HEK293 (cell line): ENCODE results near the gene HS3ST4.

Source experiments
- CTCF ChIA-PET: fragments of 350-600 bp; formaldehyde crosslinking; extraction: SDS; loops from one replicate; lab custom pipeline; 2021; ENCODE audit warnings: antibody characterized with exemption; lab: Yijun Ruan, JAX
- POLR2A ChIA-PET: fragments of 300-600 bp; formaldehyde crosslinking; extraction: SDS; loops from one replicate; lab custom pipeline; 2020; ENCODE audit warnings: antibody characterized with exemption, inconsistent platforms; lab: Yijun Ruan, JAX
- H3K27ac ChIP-seq: fragments of 200-500 bp; sonication (Bioruptor generic); 2 replicates; pipeline ENCODE4 v1.5.1; 2014; ENCODE audit warnings: low read depth, low read length, control low read depth, inconsistent platforms; ENCODE audit errors: extremely low read depth
- H3K36me3 ChIP-seq, 2 experiments: fragments of 200-500 bp in 1 of 2; sonication (Bioruptor generic) in 1 of 2; 1 replicate in 1 of 2; 2 replicates in 1 of 2; pipeline ENCODE4 v1.5.1; 2014 to 2017; ENCODE audit warnings: inconsistent platforms in 2 of 2, low read length in 2 of 2; ENCODE audit not compliant: control insufficient read depth in 2 of 2, insufficient read depth in 1 of 2
- H3K4me1 ChIP-seq: fragments of 200-500 bp; sonication (Bioruptor generic); 2 replicates; pipeline ENCODE4 v1.5.1; 2014; ENCODE audit warnings: mild to moderate bottlenecking, low read length, inconsistent platforms; ENCODE audit not compliant: control insufficient read depth, insufficient read depth
- H3K4me3 ChIP-seq: 2 replicates; pipeline ENCODE4 v1.5.1; 2011; ENCODE audit warnings: low read depth, mild to moderate bottlenecking, control low read depth, low read length, moderate library complexity
- H3K9me3 ChIP-seq: fragments of 200-500 bp; sonication (Bioruptor generic); 2 replicates; pipeline ENCODE4 v1.5.1; 2014; ENCODE audit warnings: low read depth, low read length, inconsistent platforms; ENCODE audit not compliant: control insufficient read depth, insufficient read depth
- RBAK ChIP-seq: fragments of 450-650 bp; formaldehyde crosslinking; IDR thresholded peaks from 2 replicates; pipeline ENCODE4 v1.5.1; 2016; ENCODE audit warnings: missing biosample characterization, missing genetic modification characterization
- REPIN1 ChIP-seq: fragments of 450-650 bp; formaldehyde crosslinking; IDR thresholded peaks from 2 replicates; pipeline ENCODE4 v1.5.1; 2017; ENCODE audit warnings: missing biosample characterization, missing genetic modification characterization, low read depth
- ZNF184 ChIP-seq: fragments of 450-650 bp; IDR thresholded peaks from 2 replicates; pipeline ENCODE4 v1.5.1; 2018; ENCODE audit warnings: missing biosample characterization, mild to moderate bottlenecking, missing genetic modification characterization
- ZNF223 ChIP-seq: fragments of 450-650 bp; formaldehyde crosslinking; IDR thresholded peaks from 2 replicates; pipeline ENCODE4 v1.5.1; 2016; ENCODE audit warnings: missing biosample characterization, missing genetic modification characterization
- ZNF274 ChIP-seq, 2 experiments: fragments of 200-500 bp in 1 of 2; fragments of 450-650 bp in 1 of 2; sonication (Bioruptor generic) in 1 of 2; formaldehyde crosslinking in 1 of 2; IDR thresholded peaks; 2 replicates each; pipeline versions ENCODE4 v1.5.1 to v1.6.1; 2014 to 2016; ENCODE audit warnings: borderline replicate concordance in 1 of 2, inconsistent platforms in 1 of 2, low read length in 1 of 2, missing biosample characterization in 1 of 2, missing genetic modification characterization in 1 of 2
- ZNF366 ChIP-seq: fragments of 450-650 bp; formaldehyde crosslinking; conservative IDR thresholded peaks from 2 replicates; pipeline ENCODE4 v1.5.1; 2016; ENCODE audit warnings: missing biosample characterization, missing genetic modification characterization
- ZNF473 ChIP-seq: fragments of 450-650 bp; formaldehyde crosslinking; IDR thresholded peaks from 2 replicates; pipeline ENCODE4 v1.5.1; 2017; ENCODE audit warnings: missing biosample characterization, missing genetic modification characterization
- ZNF514 ChIP-seq: fragments of 450-650 bp; formaldehyde crosslinking; IDR thresholded peaks from 2 replicates; pipeline ENCODE4 v1.5.1; 2016; ENCODE audit warnings: missing biosample characterization, missing genetic modification characterization
- ZNF555 ChIP-seq: fragments of 450-650 bp; formaldehyde crosslinking; conservative IDR thresholded peaks from 2 replicates; pipeline ENCODE4 v1.5.1; 2017; ENCODE audit warnings: missing biosample characterization, mild to moderate bottlenecking, missing genetic modification characterization, inconsistent platforms
- ZNF621 ChIP-seq: fragments of 450-650 bp; formaldehyde crosslinking; IDR thresholded peaks from 2 replicates; pipeline ENCODE4 v1.5.1; 2017; ENCODE audit warnings: missing biosample characterization, missing genetic modification characterization
- TF ChIP-seq, protein P1 (sequence below): fragments of 450-650 bp; formaldehyde crosslinking; IDR thresholded peaks from 2 replicates; pipeline ENCODE4 v1.5.1; 2016; ENCODE audit warnings: missing biosample characterization, missing genetic modification characterization
- TF ChIP-seq, protein P2 (sequence below): fragments of 450-650 bp; formaldehyde crosslinking; IDR thresholded peaks from 2 replicates; pipeline ENCODE4 v1.5.1; 2016; ENCODE audit warnings: missing biosample characterization, missing genetic modification characterization
- TF ChIP-seq, protein P3 (sequence below): fragments of 450-650 bp; formaldehyde crosslinking; IDR thresholded peaks from 2 replicates; pipeline ENCODE4 v1.5.1; 2016; ENCODE audit warnings: missing biosample characterization, missing genetic modification characterization
- TF ChIP-seq, protein P4 (sequence below): fragments of 450-650 bp; formaldehyde crosslinking; conservative IDR thresholded peaks from 2 replicates; pipeline ENCODE4 v1.5.1; 2016; ENCODE audit warnings: low read depth, missing biosample characterization, missing genetic modification characterization

The HS3ST4 gene

DNA sequence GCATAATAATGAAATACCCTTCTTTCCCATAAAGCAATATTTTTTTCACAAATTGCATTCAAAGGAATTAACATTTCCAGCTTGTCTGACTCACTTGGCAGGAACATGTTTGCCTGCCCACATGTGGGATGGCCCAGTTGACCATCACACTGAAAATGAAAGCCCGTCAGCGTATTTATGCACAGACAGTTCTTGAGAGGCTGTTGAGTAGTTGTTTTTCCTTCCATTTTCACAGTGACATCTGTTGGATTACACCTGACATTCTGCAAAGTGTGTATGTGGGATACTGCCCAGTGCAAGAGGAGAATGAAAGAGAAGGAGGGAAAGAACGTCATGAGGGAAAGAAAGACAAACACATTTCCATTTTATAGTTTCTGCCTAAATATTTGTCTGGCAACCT lies 29.7 kb downstream of the HS3ST4 start (continued):
- TF ChIP-seq, protein P1, sequence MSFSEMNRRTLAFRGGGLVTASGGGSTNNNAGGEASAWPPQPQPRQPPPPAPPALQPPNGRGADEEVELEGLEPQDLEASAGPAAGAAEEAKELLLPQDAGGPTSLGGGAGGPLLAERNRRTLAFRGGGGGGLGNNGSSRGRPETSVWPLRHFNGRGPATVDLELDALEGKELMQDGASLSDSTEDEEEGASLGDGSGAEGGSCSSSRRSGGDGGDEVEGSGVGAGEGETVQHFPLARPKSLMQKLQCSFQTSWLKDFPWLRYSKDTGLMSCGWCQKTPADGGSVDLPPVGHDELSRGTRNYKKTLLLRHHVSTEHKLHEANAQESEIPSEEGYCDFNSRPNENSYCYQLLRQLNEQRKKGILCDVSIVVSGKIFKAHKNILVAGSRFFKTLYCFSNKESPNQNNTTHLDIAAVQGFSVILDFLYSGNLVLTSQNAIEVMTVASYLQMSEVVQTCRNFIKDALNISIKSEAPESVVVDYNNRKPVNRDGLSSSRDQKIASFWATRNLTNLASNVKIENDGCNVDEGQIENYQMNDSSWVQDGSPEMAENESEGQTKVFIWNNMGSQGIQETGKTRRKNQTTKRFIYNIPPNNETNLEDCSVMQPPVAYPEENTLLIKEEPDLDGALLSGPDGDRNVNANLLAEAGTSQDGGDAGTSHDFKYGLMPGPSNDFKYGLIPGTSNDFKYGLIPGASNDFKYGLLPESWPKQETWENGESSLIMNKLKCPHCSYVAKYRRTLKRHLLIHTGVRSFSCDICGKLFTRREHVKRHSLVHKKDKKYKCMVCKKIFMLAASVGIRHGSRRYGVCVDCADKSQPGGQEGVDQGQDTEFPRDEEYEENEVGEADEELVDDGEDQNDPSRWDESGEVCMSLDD = no peak
- TF ChIP-seq, protein P2, sequence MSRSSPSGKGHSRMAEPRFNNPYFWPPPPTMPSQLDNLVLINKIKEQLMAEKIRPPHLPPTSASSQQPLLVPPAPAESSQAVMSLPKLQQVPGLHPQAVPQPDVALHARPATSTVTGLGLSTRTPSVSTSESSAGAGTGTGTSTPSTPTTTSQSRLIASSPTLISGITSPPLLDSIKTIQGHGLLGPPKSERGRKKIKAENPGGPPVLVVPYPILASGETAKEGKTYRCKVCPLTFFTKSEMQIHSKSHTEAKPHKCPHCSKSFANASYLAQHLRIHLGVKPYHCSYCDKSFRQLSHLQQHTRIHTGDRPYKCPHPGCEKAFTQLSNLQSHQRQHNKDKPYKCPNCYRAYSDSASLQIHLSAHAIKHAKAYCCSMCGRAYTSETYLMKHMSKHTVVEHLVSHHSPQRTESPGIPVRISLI (tag by site-specific recombination) = no peak
- TF ChIP-seq ZNF555 = no peak
- no peak for TF ChIP-seq REPIN1 (tag by site-specific recombination)
- TF ChIP-seq ZNF473 (tag by site-specific recombination) = no peak
- TF ChIP-seq, all 188 proteins: peak for 0

DNA sequence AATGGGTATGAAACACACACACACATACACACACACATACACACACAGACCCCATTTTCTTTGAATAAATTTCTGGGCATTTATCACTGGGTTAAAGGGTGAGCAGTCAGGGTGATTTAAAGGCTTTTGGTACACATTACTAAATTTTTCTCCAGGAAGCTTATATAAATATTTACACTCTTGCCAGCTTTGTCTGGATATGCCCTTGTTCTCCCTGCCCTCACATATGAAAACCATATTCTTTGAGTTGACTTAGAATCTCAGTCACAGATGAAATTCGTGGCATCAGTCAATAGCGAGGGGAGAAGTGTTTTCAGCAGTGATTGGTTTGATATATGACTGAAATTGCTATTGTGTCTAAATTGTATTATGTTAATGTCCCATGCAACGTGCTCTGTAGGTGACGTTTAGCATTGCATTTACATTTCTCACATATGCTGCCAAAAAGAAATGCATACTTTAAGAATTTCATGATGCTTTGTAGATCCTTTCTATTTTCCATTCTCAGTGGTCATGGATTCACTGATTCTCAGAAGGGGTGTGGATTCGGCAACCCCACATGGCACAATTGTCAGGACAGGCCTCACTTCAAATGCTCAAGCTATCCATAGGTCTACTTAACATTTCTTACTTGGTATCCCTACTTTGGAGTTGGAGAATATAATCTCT lies 34.8 kb downstream of the HS3ST4 start:
- POLR2A ChIA-PET = no interaction called here
- H3K27ac ChIP-seq = no peak overlapping the region
- CTCF ChIA-PET = interaction anchor here (0.8 kb wide), 1 partner anchor 19 kb away, joined by 4 read pairs; no protein-coding TSS in a partner anchor

DNA sequence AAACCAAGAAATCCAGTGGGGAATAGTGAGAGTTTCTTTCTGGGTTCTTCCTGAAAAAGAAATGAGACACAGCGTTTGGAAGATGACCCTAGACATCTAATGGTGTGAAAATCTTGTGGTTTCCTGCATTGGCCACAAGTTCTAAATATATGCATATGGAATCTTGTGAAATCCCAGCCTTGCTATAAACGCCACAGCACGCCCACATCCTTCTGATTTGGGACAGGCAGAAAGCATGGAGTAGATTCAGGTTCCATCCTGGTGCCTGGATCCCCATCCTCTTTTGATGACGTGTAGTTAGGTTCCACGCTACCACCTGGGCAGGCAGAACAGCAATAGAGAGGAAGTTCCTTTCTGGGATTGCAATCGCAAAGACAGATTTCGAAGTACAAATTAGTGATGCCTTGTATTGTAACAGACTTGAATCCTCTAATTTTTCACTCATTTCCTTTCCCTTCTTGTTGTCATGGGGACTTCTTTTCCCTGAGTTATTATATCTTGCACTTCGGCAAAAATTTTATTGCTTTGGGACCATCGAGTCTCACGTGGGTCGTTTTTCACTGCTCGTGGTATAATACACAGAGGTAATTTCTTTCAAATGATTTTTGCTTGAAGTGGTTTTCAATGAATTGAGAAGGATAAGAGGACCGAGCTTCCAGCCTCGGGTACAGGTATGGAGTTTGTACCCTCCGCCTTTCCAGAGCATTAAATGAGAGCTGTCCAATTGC lies 37.6 kb downstream of the HS3ST4 start:
- no peak for TF ChIP-seq ZNF366
- TF ChIP-seq ZNF274 (IDR thresholded peaks at IDR 0.05; ENCODE audit: low read length) = no peak
- no peak for TF ChIP-seq ZNF274 (tag by site-specific recombination; IDR thresholded peaks at IDR 0.05; ENCODE audit: borderline replicate concordance)
- no peak for TF ChIP-seq ZNF184 (tag by site-specific recombination)
- TF ChIP-seq, protein P3, sequence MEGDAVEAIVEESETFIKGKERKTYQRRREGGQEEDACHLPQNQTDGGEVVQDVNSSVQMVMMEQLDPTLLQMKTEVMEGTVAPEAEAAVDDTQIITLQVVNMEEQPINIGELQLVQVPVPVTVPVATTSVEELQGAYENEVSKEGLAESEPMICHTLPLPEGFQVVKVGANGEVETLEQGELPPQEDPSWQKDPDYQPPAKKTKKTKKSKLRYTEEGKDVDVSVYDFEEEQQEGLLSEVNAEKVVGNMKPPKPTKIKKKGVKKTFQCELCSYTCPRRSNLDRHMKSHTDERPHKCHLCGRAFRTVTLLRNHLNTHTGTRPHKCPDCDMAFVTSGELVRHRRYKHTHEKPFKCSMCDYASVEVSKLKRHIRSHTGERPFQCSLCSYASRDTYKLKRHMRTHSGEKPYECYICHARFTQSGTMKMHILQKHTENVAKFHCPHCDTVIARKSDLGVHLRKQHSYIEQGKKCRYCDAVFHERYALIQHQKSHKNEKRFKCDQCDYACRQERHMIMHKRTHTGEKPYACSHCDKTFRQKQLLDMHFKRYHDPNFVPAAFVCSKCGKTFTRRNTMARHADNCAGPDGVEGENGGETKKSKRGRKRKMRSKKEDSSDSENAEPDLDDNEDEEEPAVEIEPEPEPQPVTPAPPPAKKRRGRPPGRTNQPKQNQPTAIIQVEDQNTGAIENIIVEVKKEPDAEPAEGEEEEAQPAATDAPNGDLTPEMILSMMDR (tag by site-specific recombination) = no peak
- no peak for TF ChIP-seq RBAK (tag by site-specific recombination)
- Histone ChIP-seq H3K9me3 (no peaks in the 10 kb centered on the region), H3K4me3 (no peak overlapping the region), H3K36me3 (no peaks in the 10 kb centered on the region), H3K27ac (no peak overlapping the region), H3K4me1 (no peaks in the 10 kb centered on the region)
- POLR2A ChIA-PET = no interaction called here
- CTCF ChIA-PET = no interaction called here

More for the DNA sequence above, 34.8 kb downstream of the HS3ST4 start:
- no peak for TF ChIP-seq ZNF223 (tag by site-specific recombination)
- Histone ChIP-seq H3K4me1 (no peaks in the 10 kb centered on the region), H3K4me3 (no peak overlapping the region), H3K36me3 (no peaks in the 10 kb centered on the region), H3K9me3 (no peaks in the 10 kb centered on the region)

DNA sequence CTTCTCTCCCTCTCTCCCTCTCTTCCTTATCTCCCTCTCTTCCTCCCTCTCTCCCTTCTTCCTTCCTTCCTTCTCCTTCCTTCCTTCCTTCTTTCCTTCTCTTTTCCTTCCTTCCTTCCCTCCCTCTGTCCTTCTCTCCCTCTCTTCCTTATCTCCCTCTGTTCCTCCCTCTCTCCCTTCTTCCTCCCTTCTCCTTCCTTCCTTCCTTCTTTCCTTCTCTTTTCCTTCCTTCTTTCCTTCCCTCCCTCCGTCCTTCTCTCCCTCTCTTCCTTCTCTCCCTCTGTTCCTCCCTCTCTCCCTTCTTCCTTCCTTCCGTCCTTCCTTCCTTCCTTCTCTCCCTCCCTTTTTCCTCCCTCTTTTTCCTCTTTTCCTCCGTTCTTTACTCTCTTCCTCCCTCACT lies 38.6 kb downstream of the HS3ST4 start:
- CTCF ChIA-PET = no interaction called here

More for the DNA sequence above, 38.6 kb downstream of the HS3ST4 start:
- no peaks in the 10 kb centered on the region for H3K4me1 ChIP-seq
- H3K27ac ChIP-seq = no peak overlapping the region
- no peaks in the 10 kb centered on the region for H3K36me3 ChIP-seq
- POLR2A ChIA-PET = no interaction called here
- H3K9me3 ChIP-seq = no peaks in the 10 kb centered on the region
- TF ChIP-seq, protein P4, sequence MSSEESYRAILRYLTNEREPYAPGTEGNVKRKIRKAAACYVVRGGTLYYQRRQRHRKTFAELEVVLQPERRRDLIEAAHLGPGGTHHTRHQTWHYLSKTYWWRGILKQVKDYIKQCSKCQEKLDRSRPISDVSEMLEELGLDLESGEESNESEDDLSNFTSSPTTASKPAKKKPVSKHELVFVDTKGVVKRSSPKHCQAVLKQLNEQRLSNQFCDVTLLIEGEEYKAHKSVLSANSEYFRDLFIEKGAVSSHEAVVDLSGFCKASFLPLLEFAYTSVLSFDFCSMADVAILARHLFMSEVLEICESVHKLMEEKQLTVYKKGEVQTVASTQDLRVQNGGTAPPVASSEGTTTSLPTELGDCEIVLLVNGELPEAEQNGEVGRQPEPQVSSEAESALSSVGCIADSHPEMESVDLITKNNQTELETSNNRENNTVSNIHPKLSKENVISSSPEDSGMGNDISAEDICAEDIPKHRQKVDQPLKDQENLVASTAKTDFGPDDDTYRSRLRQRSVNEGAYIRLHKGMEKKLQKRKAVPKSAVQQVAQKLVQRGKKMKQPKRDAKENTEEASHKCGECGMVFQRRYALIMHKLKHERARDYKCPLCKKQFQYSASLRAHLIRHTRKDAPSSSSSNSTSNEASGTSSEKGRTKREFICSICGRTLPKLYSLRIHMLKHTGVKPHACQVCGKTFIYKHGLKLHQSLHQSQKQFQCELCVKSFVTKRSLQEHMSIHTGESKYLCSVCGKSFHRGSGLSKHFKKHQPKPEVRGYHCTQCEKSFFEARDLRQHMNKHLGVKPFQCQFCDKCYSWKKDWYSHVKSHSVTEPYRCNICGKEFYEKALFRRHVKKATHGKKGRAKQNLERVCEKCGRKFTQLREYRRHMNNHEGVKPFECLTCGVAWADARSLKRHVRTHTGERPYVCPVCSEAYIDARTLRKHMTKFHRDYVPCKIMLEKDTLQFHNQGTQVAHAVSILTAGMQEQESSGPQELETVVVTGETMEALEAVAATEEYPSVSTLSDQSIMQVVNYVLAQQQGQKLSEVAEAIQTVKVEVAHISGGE (tag by site-specific recombination) = no peak
- TF ChIP-seq ZNF514 (tag by site-specific recombination) = 0 out of 2 replicates have a peak, but pooled peaks have one; percentile 24
- peak; percentile 27; the same call in 1 of the 2 replicates for TF ChIP-seq ZNF366
- TF ChIP-seq ZNF621 (tag by site-specific recombination) = no peak
- TF ChIP-seq, all 188 proteins: peak for 2
- no peak overlapping the region for H3K4me3 ChIP-seq
